Measurements from ENCODE around the gene RNF207. TPM values are rescaled to one million over a fixed set of nuclear protein-coding genes. Genes with fewer than 3 reads are reported as not detected.

RNF207 gene
- total RNA-seq, 3 donors from 2014 or later (not counting 1 experiment from before 2014, with no cell fraction given), result 2.1 to 5.5 (median 2.3) TPM

DNA sequence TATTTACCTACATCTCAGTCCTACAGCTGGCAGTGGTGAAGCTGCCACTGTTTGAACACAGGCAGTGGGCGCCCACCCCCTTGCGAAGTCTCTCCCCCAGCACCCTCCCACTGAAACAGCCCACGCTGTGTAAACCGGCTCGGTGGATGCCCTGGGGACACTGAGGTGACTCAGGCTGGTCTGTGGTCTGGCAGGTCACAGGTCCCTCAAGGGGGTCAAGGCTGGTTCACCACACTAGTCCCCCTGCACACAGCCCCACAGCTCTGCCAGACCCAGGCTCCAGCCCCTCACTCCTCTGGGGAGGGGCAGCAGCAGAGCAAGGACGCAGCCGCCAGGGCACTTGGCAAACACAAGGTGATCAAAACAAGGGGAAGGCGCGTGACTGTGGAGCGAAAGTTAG, 33.4 kb upstream of the RNF207 start:
- Histone ChIP-seq H3K4me3 (ENCODE audit: low read length) (no peak overlapping the region), H3K4me1 (ENCODE audit: control insufficient read depth, insufficient read depth, low read length) (no peaks in the 10 kb centered on the region), H3K27ac (ENCODE audit: low read length) (no peak overlapping the region), H3K9me3 (ENCODE audit: control insufficient read depth, insufficient read depth, low read length) (no peaks in the 10 kb centered on the region), H3K36me3 (ENCODE audit: control insufficient read depth, insufficient read depth, low read length) (no peaks in the 10 kb centered on the region), H3K27me3 (ENCODE audit: control insufficient read depth, insufficient read depth, low read length) (peaks cover 5% of the 10 kb centered on the region)
- H3K9me3 Mint-ChIP-seq, result no peaks in the 10 kb centered on the region
- no peak overlapping the region for H3K4me3 Mint-ChIP-seq
- 80% methylated on average over 10 of the region's 10 CpGs for WGBS (ENCODE audit: insufficient coverage)
- TF ChIP-seq, protein P1, sequence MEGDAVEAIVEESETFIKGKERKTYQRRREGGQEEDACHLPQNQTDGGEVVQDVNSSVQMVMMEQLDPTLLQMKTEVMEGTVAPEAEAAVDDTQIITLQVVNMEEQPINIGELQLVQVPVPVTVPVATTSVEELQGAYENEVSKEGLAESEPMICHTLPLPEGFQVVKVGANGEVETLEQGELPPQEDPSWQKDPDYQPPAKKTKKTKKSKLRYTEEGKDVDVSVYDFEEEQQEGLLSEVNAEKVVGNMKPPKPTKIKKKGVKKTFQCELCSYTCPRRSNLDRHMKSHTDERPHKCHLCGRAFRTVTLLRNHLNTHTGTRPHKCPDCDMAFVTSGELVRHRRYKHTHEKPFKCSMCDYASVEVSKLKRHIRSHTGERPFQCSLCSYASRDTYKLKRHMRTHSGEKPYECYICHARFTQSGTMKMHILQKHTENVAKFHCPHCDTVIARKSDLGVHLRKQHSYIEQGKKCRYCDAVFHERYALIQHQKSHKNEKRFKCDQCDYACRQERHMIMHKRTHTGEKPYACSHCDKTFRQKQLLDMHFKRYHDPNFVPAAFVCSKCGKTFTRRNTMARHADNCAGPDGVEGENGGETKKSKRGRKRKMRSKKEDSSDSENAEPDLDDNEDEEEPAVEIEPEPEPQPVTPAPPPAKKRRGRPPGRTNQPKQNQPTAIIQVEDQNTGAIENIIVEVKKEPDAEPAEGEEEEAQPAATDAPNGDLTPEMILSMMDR (IDR thresholded peaks at IDR 0.05), result no peak
- ATAC-seq, result no peak
- peaks cover 9 to 13% of the 10 kb centered on the region in 2 donors for H3K27me3 Mint-ChIP-seq (ENCODE audit: low read depth in 2 of 2)
- intact Hi-C loops (cut with micrococcal nuclease), result no loop called here
- no peak overlapping the region for H3K27ac Mint-ChIP-seq
- DNase-seq, result no peak
- no peaks in the 10 kb centered on the region for H3K36me3 Mint-ChIP-seq
- peaks cover 3% of the 10 kb centered on the region in 2 donors for H3K4me1 Mint-ChIP-seq

DNA sequence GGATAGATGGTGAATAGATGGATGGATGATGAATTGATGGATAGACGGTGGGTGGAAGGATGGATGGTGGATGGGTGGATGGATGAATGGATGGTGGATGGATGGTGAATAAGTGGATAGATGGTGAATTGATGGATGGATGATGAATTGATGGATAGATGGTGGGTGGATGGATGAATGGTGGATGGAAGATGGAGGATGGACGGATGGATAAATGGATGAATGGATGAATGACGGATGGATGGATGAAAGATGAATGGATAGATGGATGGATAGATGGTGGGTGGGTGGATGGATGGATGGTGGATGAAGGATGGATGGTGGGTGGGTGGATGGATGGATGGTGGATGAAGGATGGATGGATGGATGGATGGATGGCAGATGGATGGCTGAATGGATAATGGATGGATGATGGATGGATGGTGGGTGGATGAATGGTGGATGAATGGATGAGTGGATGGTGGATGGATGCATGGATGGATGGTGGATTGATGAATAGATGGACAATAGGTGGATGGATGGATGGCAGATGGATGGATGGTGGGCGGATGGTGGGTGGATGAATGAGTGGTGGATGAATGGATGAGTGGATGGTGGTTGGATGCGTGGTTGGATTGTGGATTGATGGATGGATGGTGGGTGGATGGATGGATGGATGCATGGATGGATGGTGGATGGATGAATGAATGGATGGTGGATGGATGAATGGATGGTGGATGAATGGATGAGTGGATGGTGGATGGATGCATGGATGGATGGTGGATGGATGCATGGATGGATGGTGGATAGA, 31.1 kb upstream of the RNF207 start:
- intact Hi-C loops (cut with micrococcal nuclease), result no loop called here

DNA sequence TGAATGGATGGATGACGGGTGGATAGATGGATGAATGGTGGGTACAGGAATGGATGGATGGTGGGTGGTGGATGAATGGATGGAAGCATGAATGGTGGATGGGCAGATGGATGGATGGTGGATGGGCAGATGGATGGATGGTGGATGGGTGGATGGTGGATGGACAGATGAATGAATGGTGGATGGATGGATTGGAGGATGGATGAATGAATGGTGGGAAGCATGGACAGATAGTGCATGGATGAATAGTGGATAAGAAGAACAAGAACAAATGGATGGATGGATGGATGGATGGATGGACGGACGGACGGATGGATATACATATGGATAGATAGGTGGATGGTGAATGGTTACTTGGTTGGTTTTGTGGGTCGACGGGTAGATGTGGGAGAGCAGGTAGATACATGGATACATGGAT, 30.5 kb upstream of the RNF207 start:
- peaks cover 17% of the 10 kb centered on the region for H3K27me3 ChIP-seq (ENCODE audit: control insufficient read depth, insufficient read depth, low read length)
- Mint-ChIP-seq H3K4me1 (peaks cover 6 to 12% of the 10 kb centered on the region in 2 donors), H3K27ac (no peak overlapping the region), H3K4me3 (no peak overlapping the region), H3K9me3 (no peaks in the 10 kb centered on the region), H3K36me3 (no peaks in the 10 kb centered on the region), H3K27me3 (ENCODE audit: low read depth in 2 of 2) (peaks cover 16 to 27% of the 10 kb centered on the region in 2 donors)
- no peak overlapping the region for H3K27ac ChIP-seq (ENCODE audit: low read length)
- 81% methylated on average over 6 of the region's 6 CpGs for WGBS (ENCODE audit: insufficient coverage)
- intact Hi-C loops (cut with micrococcal nuclease), result no loop called here
- no peak overlapping the region for H3K4me3 ChIP-seq (ENCODE audit: low read length)
- no peaks in the 10 kb centered on the region for H3K36me3 ChIP-seq (ENCODE audit: control insufficient read depth, insufficient read depth, low read length)
- no peak for DNase-seq
- TF ChIP-seq, protein P1 (IDR thresholded peaks at IDR 0.05), result no peak
- peaks cover 8% of the 10 kb centered on the region for H3K4me1 ChIP-seq (ENCODE audit: control insufficient read depth, insufficient read depth, low read length)
- ATAC-seq, result no peak
- no peaks in the 10 kb centered on the region for H3K9me3 ChIP-seq (ENCODE audit: control insufficient read depth, insufficient read depth, low read length)

More for the DNA sequence above, 31.1 kb upstream of the RNF207 start:
- H3K36me3 ChIP-seq (ENCODE audit: control insufficient read depth, insufficient read depth, low read length), result no peaks in the 10 kb centered on the region
- DNase-seq (no peak), ATAC-seq (no peak)
- H3K27ac ChIP-seq (ENCODE audit: low read length), result no peak overlapping the region
- TF ChIP-seq, protein P1 (IDR thresholded peaks at IDR 0.05), result no peak
- H3K4me3 ChIP-seq (ENCODE audit: low read length), result no peak overlapping the region
- Mint-ChIP-seq H3K36me3 (no peaks in the 10 kb centered on the region), H3K9me3 (no peaks in the 10 kb centered on the region), H3K4me3 (no peak overlapping the region), H3K27me3 (ENCODE audit: low read depth in 2 of 2) (peaks cover 16 to 27% of the 10 kb centered on the region in 2 donors), H3K27ac (no peak overlapping the region), H3K4me1 (peaks cover 6 to 12% of the 10 kb centered on the region in 2 donors)
- no peaks in the 10 kb centered on the region for H3K9me3 ChIP-seq (ENCODE audit: control insufficient read depth, insufficient read depth, low read length)
- peaks cover 8% of the 10 kb centered on the region for H3K4me1 ChIP-seq (ENCODE audit: control insufficient read depth, insufficient read depth, low read length)
- peaks cover 17% of the 10 kb centered on the region for H3K27me3 ChIP-seq (ENCODE audit: control insufficient read depth, insufficient read depth, low read length)
- WGBS (ENCODE audit: insufficient coverage), result 96% methylated on average over 5 of the region's 5 CpGs

All from natural killer cell (primary cell).